WTC11 (cell line): ENCODE measurements around the gene TREML2. TPM values are rescaled to one million over a fixed set of nuclear protein-coding genes. Genes with fewer than 3 reads are reported as not detected.

Experiments
- ATAC-seq: fragments of 200-7000 bp; cut with Tn5 transposase; 2 replicates; pipeline ENCODE4 v1.10.0; 2021; ENCODE audit warnings: mild to moderate bottlenecking, moderate library complexity
- CTCF ChIA-PET: fragments of 300-600 bp; sonication (Branson Sonifier 250); formaldehyde crosslinking; loops from one replicate; lab custom pipeline; 2021; ENCODE audit warnings: antibody characterized with exemption; lab: Charles Lee
- POLR2A ChIA-PET: fragments of 350-600 bp; sonication (Branson Sonifier 250); formaldehyde crosslinking; loops from one replicate; lab custom pipeline; 2021; ENCODE audit warnings: antibody characterized with exemption; lab: Charles Lee
- DNase-seq: peaks from one replicate; pipeline ENCODE4 v3.0.0; 2021; ENCODE audit warnings: low spot score
- H3K27ac Mint-ChIP-seq: 2 replicates; pipeline ENCODE4 v1.8.0; 2021; ENCODE audit warnings: mixed read lengths
- H3K27me3 Mint-ChIP-seq: 2 replicates; pipeline ENCODE4 v1.8.0; 2021; ENCODE audit warnings: low read depth, mild to moderate bottlenecking, moderate library complexity, mixed read lengths
- H3K36me3 Mint-ChIP-seq: 2 replicates; pipeline ENCODE4 v1.8.0; 2021; ENCODE audit warnings: mixed read lengths
- H3K4me1 Mint-ChIP-seq: 2 replicates; pipeline ENCODE4 v1.8.0; 2022; ENCODE audit warnings: mixed read lengths
- H3K4me3 Mint-ChIP-seq: 2 replicates; pipeline ENCODE4 v1.8.0; 2021; ENCODE audit warnings: mild to moderate bottlenecking, moderate library complexity, mixed read lengths
- H3K9me3 Mint-ChIP-seq: 2 replicates; pipeline ENCODE4 v1.8.0; 2021; ENCODE audit warnings: mixed read lengths
- AFF4 ChIP-seq: sonication (generic); formaldehyde crosslinking; IDR thresholded peaks from 2 replicates; pipeline ENCODE4 v1.8.1; 2023; ENCODE audit warnings: mild to moderate bottlenecking, missing genetic modification reagents, borderline replicate concordance
- E2F5 ChIP-seq: sonication (generic); formaldehyde crosslinking; IDR thresholded peaks from 2 replicates; pipeline ENCODE4 v1.8.1; 2022; ENCODE audit warnings: mild to moderate bottlenecking, moderate library complexity, missing genetic modification reagents
- ESRRA ChIP-seq: sonication (generic); formaldehyde crosslinking; IDR thresholded peaks from 2 replicates; pipeline ENCODE4 v1.8.1; 2022; ENCODE audit warnings: mild to moderate bottlenecking, missing genetic modification reagents, borderline replicate concordance
- NFATC4 ChIP-seq: fragments of 250-450 bp; sonication (Bioruptor Pico); IDR thresholded peaks from 2 replicates; pipeline ENCODE4 v1.9.0; 2021; ENCODE audit warnings: mild to moderate bottlenecking
- NFYB ChIP-seq: sonication (generic); formaldehyde crosslinking; conservative IDR thresholded peaks from 2 replicates; pipeline ENCODE4 v1.8.0; 2022; ENCODE audit warnings: low read depth, missing genetic modification reagents
- OVOL2 ChIP-seq: fragments of 250-450 bp; sonication (Bioruptor Pico); IDR thresholded peaks from 2 replicates; pipeline ENCODE4 v1.9.0; 2021; ENCODE audit warnings: mild to moderate bottlenecking, borderline replicate concordance
- USF2 ChIP-seq: sonication (generic); formaldehyde crosslinking; IDR thresholded peaks from 2 replicates; pipeline ENCODE4 v1.8.1; 2023; ENCODE audit warnings: mild to moderate bottlenecking, missing genetic modification reagents, moderate library complexity
- ZBTB43 ChIP-seq: sonication (generic); formaldehyde crosslinking; IDR thresholded peaks from 2 replicates; pipeline ENCODE4 v1.8.1; 2023; ENCODE audit warnings: mild to moderate bottlenecking, missing genetic modification reagents
- ZNF121 ChIP-seq: sonication (generic); formaldehyde crosslinking; IDR thresholded peaks from 2 replicates; pipeline ENCODE4 v1.8.0; 2023; ENCODE audit warnings: missing genetic modification reagents
- ZNF532 ChIP-seq: fragments of 250-450 bp; sonication (Bioruptor Pico); IDR thresholded peaks from 2 replicates; pipeline ENCODE4 v1.9.0; 2021; ENCODE audit warnings: mild to moderate bottlenecking, borderline replicate concordance
- ZSCAN18 ChIP-seq: fragments of 250-450 bp; sonication (Bioruptor Pico); IDR thresholded peaks from 2 replicates; pipeline ENCODE4 v2.1.2; 2022; ENCODE audit warnings: mild to moderate bottlenecking, moderate library complexity
- total RNA-seq: library from RNA; stranded (reverse); gene quantifications from 3 replicates; pipeline ENCODE4 v1.2.3, GENCODE V29; 2021

TREML2 gene
- total RNA-seq, 1 experiment from 2014 or later, result 0.15 TPM

- POLR2A ChIA-PET, result no interaction called here
- peaks cover 11% of the 10 kb centered on the region for H3K4me1 Mint-ChIP-seq
- ATAC-seq, result no peak
- H3K9me3 Mint-ChIP-seq, result no peaks in the 10 kb centered on the region
- H3K27me3 Mint-ChIP-seq, result peaks cover 8% of the 10 kb centered on the region
- H3K4me3 Mint-ChIP-seq, result no peak overlapping the region
- no peaks in the 10 kb centered on the region for H3K36me3 Mint-ChIP-seq
- no peak overlapping the region for H3K27ac Mint-ChIP-seq
- CTCF ChIA-PET, result interaction anchor here (1.5 kb wide), 1 partner anchor 27 kb away, joined by 6 read pairs; no protein-coding TSS in a partner anchor
- no peak for TF ChIP-seq ESRRA
- no peak for TF ChIP-seq OVOL2 (CRISPR knock-in tag)
- TF ChIP-seq ZBTB43 (CRISPR knock-in tag), result no peak
- no peak for TF ChIP-seq E2F5 (CRISPR knock-in tag)
- no peak for TF ChIP-seq USF2 (CRISPR knock-in tag)
- TF ChIP-seq NFATC4 (CRISPR knock-in tag), result no peak
- no peak for TF ChIP-seq ZNF532
- no peak for TF ChIP-seq ZSCAN18 (CRISPR knock-in tag)
- TF ChIP-seq ZNF121, result no peak
- TF ChIP-seq AFF4 (CRISPR knock-in tag), result no peak
- TF ChIP-seq NFYB (CRISPR knock-in tag), result no peak
- DNase-seq, result no peak
Measured at GRCh38 chr6:41155132-41155805, 45.7 kb downstream of the TREML2 start.
